ENCODE results near the gene ALDH1A3. TPM values are rescaled to one million over a fixed set of nuclear protein-coding genes. Genes with fewer than 3 reads are reported as not detected.

The ALDH1A3 gene
- total RNA-seq, 1 donor from 2014 or later = not detected

- Mint-ChIP-seq H3K4me3 (ENCODE audit: low read depth) (no peak overlapping the region), H3K4me1 (ENCODE audit: low read depth) (no peaks in the 10 kb centered on the region), H3K27me3 (ENCODE audit: low read depth) (peaks cover 23% of the 10 kb centered on the region), H3K9me3 (no peaks in the 10 kb centered on the region), H3K27ac (no peak overlapping the region), H3K36me3 (ENCODE audit: low read depth) (no peaks in the 10 kb centered on the region)
- no peak for DNase-seq (ENCODE audit: low spot score)
- intact Hi-C loops (cut with micrococcal nuclease) = no loop called here
These were observed 23.5 kb downstream of the ALDH1A3 start for GRCh38 chr15:100903168-100903554.

GRCh38 chr15:100905850-100906249 lies 26.2 kb downstream of the ALDH1A3 start:
- H3K36me3 Mint-ChIP-seq (ENCODE audit: low read depth) = no peaks in the 10 kb centered on the region
- no peak overlapping the region for H3K4me3 Mint-ChIP-seq (ENCODE audit: low read depth)
- no peak overlapping the region for H3K27ac Mint-ChIP-seq
- no peak for DNase-seq (ENCODE audit: low spot score)
- intact Hi-C loops (cut with micrococcal nuclease) = no loop called here
- H3K9me3 Mint-ChIP-seq = no peaks in the 10 kb centered on the region
- H3K27me3 Mint-ChIP-seq (ENCODE audit: low read depth) = peaks cover 23% of the 10 kb centered on the region
- no peaks in the 10 kb centered on the region for H3K4me1 Mint-ChIP-seq (ENCODE audit: low read depth)

GRCh38 chr15:100908466-100908865 lies 28.8 kb downstream of the ALDH1A3 start:
- H3K4me1 Mint-ChIP-seq (ENCODE audit: low read depth) = no peaks in the 10 kb centered on the region
- no peaks in the 10 kb centered on the region for H3K9me3 Mint-ChIP-seq
- H3K27me3 Mint-ChIP-seq (ENCODE audit: low read depth) = peaks cover 25% of the 10 kb centered on the region
- no peaks in the 10 kb centered on the region for H3K36me3 Mint-ChIP-seq (ENCODE audit: low read depth)
- intact Hi-C loops (cut with micrococcal nuclease) = no loop called here
- no peak overlapping the region for H3K4me3 Mint-ChIP-seq (ENCODE audit: low read depth)
- no peak overlapping the region for H3K27ac Mint-ChIP-seq
- DNase-seq (ENCODE audit: low spot score) = no peak

- Mint-ChIP-seq H3K9me3 (no peaks in the 10 kb centered on the region), H3K4me1 (ENCODE audit: low read depth) (no peaks in the 10 kb centered on the region), H3K27me3 (ENCODE audit: low read depth) (peaks cover 28% of the 10 kb centered on the region), H3K36me3 (ENCODE audit: low read depth) (no peaks in the 10 kb centered on the region), H3K27ac (no peak overlapping the region), H3K4me3 (ENCODE audit: low read depth) (no peak overlapping the region)
- no peak for DNase-seq (ENCODE audit: low spot score)
- intact Hi-C loops (cut with micrococcal nuclease) = no loop called here
These were observed 29.9 kb downstream of the ALDH1A3 start for GRCh38 chr15:100909565-100909964.

GRCh38 chr15:100909989-100910955 lies 30.6 kb downstream of the ALDH1A3 start:
- Mint-ChIP-seq H3K4me3 (ENCODE audit: low read depth) (no peak overlapping the region), H3K4me1 (ENCODE audit: low read depth) (no peaks in the 10 kb centered on the region), H3K9me3 (no peaks in the 10 kb centered on the region), H3K27me3 (ENCODE audit: low read depth) (peaks cover 33% of the 10 kb centered on the region), H3K36me3 (ENCODE audit: low read depth) (no peaks in the 10 kb centered on the region), H3K27ac (no peak overlapping the region)
- intact Hi-C loops (cut with micrococcal nuclease) = loop anchor here (10.0 kb wide), 1 partner anchor 345 kb away; the partner anchor contains the start of gene CHSY1
- no peak for DNase-seq (ENCODE audit: low spot score)

- Mint-ChIP-seq H3K27me3 (ENCODE audit: low read depth) (peaks cover 35% of the 10 kb centered on the region), H3K9me3 (no peaks in the 10 kb centered on the region), H3K4me1 (ENCODE audit: low read depth) (no peaks in the 10 kb centered on the region), H3K36me3 (ENCODE audit: low read depth) (no peaks in the 10 kb centered on the region), H3K4me3 (ENCODE audit: low read depth) (no peak overlapping the region), H3K27ac (no peak overlapping the region)
- DNase-seq (ENCODE audit: low spot score) = no peak
- intact Hi-C loops (cut with micrococcal nuclease) = loop anchor here (10.0 kb wide), 1 partner anchor 344 kb away; the partner anchor contains the start of gene CHSY1
These were observed 31.5 kb downstream of the ALDH1A3 start for GRCh38 chr15:100911086-100911485.

- DNase-seq (ENCODE audit: low spot score) = no peak
- no peak overlapping the region for H3K4me3 Mint-ChIP-seq (ENCODE audit: low read depth)
- intact Hi-C loops (cut with micrococcal nuclease) = loop anchor here (10.0 kb wide), 1 partner anchor 341 kb away; the partner anchor contains the start of gene CHSY1
- peaks cover 5% of the 10 kb centered on the region for H3K4me1 Mint-ChIP-seq (ENCODE audit: low read depth)
- H3K36me3 Mint-ChIP-seq (ENCODE audit: low read depth) = no peaks in the 10 kb centered on the region
- peaks cover 43% of the 10 kb centered on the region for H3K27me3 Mint-ChIP-seq (ENCODE audit: low read depth)
- H3K9me3 Mint-ChIP-seq = no peaks in the 10 kb centered on the region
- H3K27ac Mint-ChIP-seq = no peak overlapping the region
These were observed 34.3 kb downstream of the ALDH1A3 start for GRCh38 chr15:100913961-100914360.

- H3K27me3 Mint-ChIP-seq (ENCODE audit: low read depth) = peaks cover 44% of the 10 kb centered on the region
- DNase-seq (ENCODE audit: low spot score) = no peak
- no peak overlapping the region for H3K4me3 Mint-ChIP-seq (ENCODE audit: low read depth)
- intact Hi-C loops (cut with micrococcal nuclease) = loop anchor here (10.0 kb wide), 1 partner anchor 340 kb away; the partner anchor contains the start of gene CHSY1
- H3K4me1 Mint-ChIP-seq (ENCODE audit: low read depth) = peaks cover 5% of the 10 kb centered on the region
- no peaks in the 10 kb centered on the region for H3K9me3 Mint-ChIP-seq
- H3K36me3 Mint-ChIP-seq (ENCODE audit: low read depth) = no peaks in the 10 kb centered on the region
- H3K27ac Mint-ChIP-seq = no peak overlapping the region
These were observed 35.2 kb downstream of the ALDH1A3 start for GRCh38 chr15:100914876-100915275.

- intact Hi-C loops (cut with micrococcal nuclease) = loop anchor here (1.0 to 10.0 kb wide), 2 partner anchors 89 to 337 kb away; partner anchors contain the start of gene CHSY1
- H3K4me1 Mint-ChIP-seq (ENCODE audit: low read depth) = peaks cover 17% of the 10 kb centered on the region
- no peaks in the 10 kb centered on the region for H3K9me3 Mint-ChIP-seq
- H3K27me3 Mint-ChIP-seq (ENCODE audit: low read depth) = peaks cover 65% of the 10 kb centered on the region
- peak overlapping the region; percentile 78 for H3K4me3 Mint-ChIP-seq (ENCODE audit: low read depth)
- H3K36me3 Mint-ChIP-seq (ENCODE audit: low read depth) = no peaks in the 10 kb centered on the region
- H3K27ac Mint-ChIP-seq = no peak overlapping the region
- peak; percentile 63 for DNase-seq (ENCODE audit: low spot score)
These were observed 38.5 kb downstream of the ALDH1A3 start for GRCh38 chr15:100918034-100918689.

GRCh38 chr15:100918690-100919480 lies 39.3 kb downstream of the ALDH1A3 start, which contains the start of gene LRRK1:
Gene LRRK1 (plus strand): TSS chr15:100919357. CDS start chr15:100924633, 5,276 bp downstream.
- peaks cover 17% of the 10 kb centered on the region for H3K4me1 Mint-ChIP-seq (ENCODE audit: low read depth)

GRCh38 chr15:100919481-100920405 lies 40.1 kb downstream of the ALDH1A3 start:
- H3K27ac Mint-ChIP-seq = no peak overlapping the region
- peak overlapping the region; percentile 50 for H3K4me3 Mint-ChIP-seq (ENCODE audit: low read depth)
- H3K27me3 Mint-ChIP-seq (ENCODE audit: low read depth) = peaks cover 62% of the 10 kb centered on the region
- intact Hi-C loops (cut with micrococcal nuclease) = loop anchor here (10.0 kb wide), 1 partner anchor 335 kb away; the partner anchor contains the start of gene CHSY1
- no peaks in the 10 kb centered on the region for H3K36me3 Mint-ChIP-seq (ENCODE audit: low read depth)
- no peak for DNase-seq (ENCODE audit: low spot score)
- H3K4me1 Mint-ChIP-seq (ENCODE audit: low read depth) = peaks cover 17% of the 10 kb centered on the region
- H3K9me3 Mint-ChIP-seq = no peaks in the 10 kb centered on the region

More at GRCh38 chr15:100918690-100919480, 39.3 kb downstream of the ALDH1A3 start, which contains the start of gene LRRK1:
- no peaks in the 10 kb centered on the region for H3K9me3 Mint-ChIP-seq
- H3K27ac Mint-ChIP-seq = peak within 1 kb of the TSS; percentile 31
- intact Hi-C loops (cut with micrococcal nuclease) = loop anchor here (1.0 to 10.0 kb wide), 2 partner anchors 88 to 336 kb away; partner anchors contain the start of gene CHSY1
- H3K4me3 Mint-ChIP-seq (ENCODE audit: low read depth) = peak within 1 kb of the TSS; percentile 78
- no peak for DNase-seq (ENCODE audit: low spot score)
- H3K36me3 Mint-ChIP-seq (ENCODE audit: low read depth) = no peaks in the 10 kb centered on the region
- peaks cover 65% of the 10 kb centered on the region for H3K27me3 Mint-ChIP-seq (ENCODE audit: low read depth)
